Endothelial cell of umbilical vein (primary cell): ENCODE data around the gene PTPRT.

Experiments
- CTCF ChIP-seq, 2 donors: IDR thresholded peaks; 1 replicate in 1 of 2; 2 replicates in 1 of 2; pipeline ENCODE4 v1.5.1; 2011; ENCODE audit warnings: low read length in 2 of 2, mild to moderate bottlenecking in 2 of 2, moderate library complexity in 2 of 2, control low read depth in 1 of 2, inconsistent platforms in 1 of 2, low read depth in 1 of 2; ENCODE audit not compliant: insufficient read depth in 1 of 2; ENCODE audit errors: extremely low read depth in 1 of 2
- EZH2 ChIP-seq: IDR thresholded peaks from 2 replicates; pipeline ENCODE4 v1.6.1; 2012; ENCODE audit warnings: borderline replicate concordance, low read depth, mild to moderate bottlenecking, moderate library complexity, low read length, inconsistent platforms; ENCODE audit not compliant: severe bottlenecking
- MAX ChIP-seq: IDR thresholded peaks from 2 replicates; pipeline ENCODE4 v1.6.1; 2011; ENCODE audit not compliant: insufficient read depth, insufficient read length
- POLR2A ChIP-seq: IDR thresholded peaks from 2 replicates; pipeline ENCODE4 v1.6.1; 2012; ENCODE audit warnings: low read depth, mild to moderate bottlenecking, control low read depth, low read length
- POLR2AphosphoS5 ChIP-seq: IDR thresholded peaks from 2 replicates; pipeline ENCODE4 v1.6.1; 2012; ENCODE audit warnings: low read depth, mild to moderate bottlenecking, control low read depth, low read length, moderate library complexity; ENCODE audit not compliant: insufficient read depth

GRCh38 chr20:42785041-42785440 lies 404.7 kb downstream of the PTPRT start:
- no peak for TF ChIP-seq CTCF (IDR thresholded peaks at IDR 0.05; ENCODE audit: extremely low read depth in 1 of 2, insufficient read depth in 1 of 2, low read depth in 1 of 2, low read length in 2 of 2)
- no peak for TF ChIP-seq EZH2
- TF ChIP-seq POLR2A = no peak
- TF ChIP-seq POLR2AphosphoS5 = no peak
- no peak for TF ChIP-seq MAX
